Measurements from ENCODE around the gene NAT8L. TPM values are rescaled to one million over a fixed set of nuclear protein-coding genes. Genes with fewer than 3 reads are reported as not detected.

The NAT8L gene
- total and polyA plus RNA-seq, 2 of the 4 experiments (the other 2 are of a cell fraction), result 0.05 TPM; not detected in 1

DNA sequence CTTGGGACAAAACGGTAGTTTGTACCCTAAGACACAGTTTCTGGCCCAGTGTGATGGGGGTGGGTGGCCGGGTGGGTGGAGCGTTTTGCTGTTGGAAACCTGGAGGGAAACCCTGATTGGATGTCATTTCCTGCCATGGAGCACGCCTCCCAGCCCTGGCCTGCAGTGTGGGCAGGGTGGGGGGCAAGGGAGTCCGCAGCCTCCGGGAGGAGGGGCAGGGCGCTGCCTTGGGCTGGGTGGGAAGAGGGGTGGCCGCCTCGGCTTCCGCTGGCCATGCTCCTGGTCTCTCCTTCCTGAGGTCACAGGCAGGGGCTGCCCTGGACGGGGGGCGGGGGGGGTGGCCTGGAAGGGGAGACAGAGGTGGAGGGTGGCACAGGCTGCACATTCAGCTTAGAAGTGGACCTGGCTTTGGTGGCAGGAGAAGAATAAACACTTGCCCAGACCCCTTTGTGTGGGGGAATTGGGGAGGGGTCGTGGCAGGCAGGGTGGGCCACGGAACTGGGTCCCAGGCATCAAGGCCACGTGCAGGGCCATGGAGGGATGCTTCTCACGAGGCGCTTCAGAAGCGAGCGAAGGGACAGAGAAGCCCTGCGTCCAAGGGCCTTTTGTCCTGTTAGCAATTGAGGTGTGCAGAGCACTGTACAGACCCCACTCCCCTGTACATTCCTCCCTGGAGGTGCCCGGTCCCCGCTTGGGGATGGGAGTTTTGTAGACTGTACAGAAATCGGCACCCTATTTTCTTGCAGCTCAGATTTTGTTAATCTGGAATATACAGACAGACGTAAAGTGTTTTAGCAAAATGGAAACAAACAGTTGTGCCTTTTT, 6.2 kb downstream of the NAT8L start:
- H3K9ac ChIP-seq (ENCODE audit: low read depth, low read length), result no peak overlapping the region
- intact Hi-C loops (cut with micrococcal nuclease), result no loop called here
- H3K9me3 ChIP-seq (ENCODE audit: control insufficient read depth, insufficient read depth, low read length), result no peaks in the 10 kb centered on the region
- no peaks in the 10 kb centered on the region for H4K20me1 ChIP-seq (ENCODE audit: insufficient read depth, low read length)
- H3K14ac ChIP-seq (replicated peaks; ENCODE audit: low read depth, low read length), result no peak overlapping the region
- POLR2A ChIA-PET (ENCODE audit: unreplicated experiment), result no interaction called here
- H4K91ac ChIP-seq (ENCODE audit: insufficient read depth, low read depth, low read length), result no peak overlapping the region
- TF ChIP-seq POLR2A (IDR thresholded peaks at IDR 0.05; ENCODE audit: low read depth, low read length), result no peak
- TF ChIP-seq, protein P1, sequence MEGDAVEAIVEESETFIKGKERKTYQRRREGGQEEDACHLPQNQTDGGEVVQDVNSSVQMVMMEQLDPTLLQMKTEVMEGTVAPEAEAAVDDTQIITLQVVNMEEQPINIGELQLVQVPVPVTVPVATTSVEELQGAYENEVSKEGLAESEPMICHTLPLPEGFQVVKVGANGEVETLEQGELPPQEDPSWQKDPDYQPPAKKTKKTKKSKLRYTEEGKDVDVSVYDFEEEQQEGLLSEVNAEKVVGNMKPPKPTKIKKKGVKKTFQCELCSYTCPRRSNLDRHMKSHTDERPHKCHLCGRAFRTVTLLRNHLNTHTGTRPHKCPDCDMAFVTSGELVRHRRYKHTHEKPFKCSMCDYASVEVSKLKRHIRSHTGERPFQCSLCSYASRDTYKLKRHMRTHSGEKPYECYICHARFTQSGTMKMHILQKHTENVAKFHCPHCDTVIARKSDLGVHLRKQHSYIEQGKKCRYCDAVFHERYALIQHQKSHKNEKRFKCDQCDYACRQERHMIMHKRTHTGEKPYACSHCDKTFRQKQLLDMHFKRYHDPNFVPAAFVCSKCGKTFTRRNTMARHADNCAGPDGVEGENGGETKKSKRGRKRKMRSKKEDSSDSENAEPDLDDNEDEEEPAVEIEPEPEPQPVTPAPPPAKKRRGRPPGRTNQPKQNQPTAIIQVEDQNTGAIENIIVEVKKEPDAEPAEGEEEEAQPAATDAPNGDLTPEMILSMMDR (conservative IDR thresholded peaks at IDR 0.05; ENCODE audit: low read depth, low read length), result no peak
- TF ChIP-seq MXI1 (IDR thresholded peaks at IDR 0.05; ENCODE audit: borderline replicate concordance, low read depth, low read length), result no peak
- TF ChIP-seq CHD1 (IDR thresholded peaks at IDR 0.05; ENCODE audit: low read depth, low read length), result no peak
- no peak for TF ChIP-seq RAD21 (IDR thresholded peaks at IDR 0.05; ENCODE audit: low read length)
- TF ChIP-seq RFX5 (IDR thresholded peaks at IDR 0.05; ENCODE audit: low read depth, low read length), result no peak
- no peak for TF ChIP-seq BHLHE40 (IDR thresholded peaks at IDR 0.05; ENCODE audit: low read depth, low read length)
- TF ChIP-seq, protein P2, sequence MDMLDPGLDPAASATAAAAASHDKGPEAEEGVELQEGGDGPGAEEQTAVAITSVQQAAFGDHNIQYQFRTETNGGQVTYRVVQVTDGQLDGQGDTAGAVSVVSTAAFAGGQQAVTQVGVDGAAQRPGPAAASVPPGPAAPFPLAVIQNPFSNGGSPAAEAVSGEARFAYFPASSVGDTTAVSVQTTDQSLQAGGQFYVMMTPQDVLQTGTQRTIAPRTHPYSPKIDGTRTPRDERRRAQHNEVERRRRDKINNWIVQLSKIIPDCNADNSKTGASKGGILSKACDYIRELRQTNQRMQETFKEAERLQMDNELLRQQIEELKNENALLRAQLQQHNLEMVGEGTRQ (IDR thresholded peaks at IDR 0.05; ENCODE audit: low read depth, low read length), result no peak
- no peak for TF ChIP-seq SMC3 (IDR thresholded peaks at IDR 0.05; ENCODE audit: low read depth, low read length)
- H3K4me2 ChIP-seq (ENCODE audit: low read depth, low read length), result no peak overlapping the region
- no peak overlapping the region for H2BK20ac ChIP-seq (ENCODE audit: low read depth, low read length)
- no peak overlapping the region for H2AFZ ChIP-seq (replicated peaks; ENCODE audit: low read length, poor library complexity)
- ATAC-seq (ENCODE audit: low read depth), result no peak
- no peak overlapping the region for H2BK120ac ChIP-seq (ENCODE audit: low read depth, low read length)
- no peak overlapping the region for H2BK15ac ChIP-seq (ENCODE audit: low read depth, low read length)
- dilution Hi-C loops (cut with HindIII; ENCODE audit: low sequenced_read_pairs, unreplicated experiment), result no loop called here
- H2AK9ac ChIP-seq (replicated peaks; ENCODE audit: low read depth, low read length, poor library complexity), result no peak overlapping the region
- H3K23ac ChIP-seq (ENCODE audit: low read depth, low read length), result no peak overlapping the region
- DNase-seq, result no peak
- H4K5ac ChIP-seq (ENCODE audit: low read depth, low read length), result no peak overlapping the region
- no peak overlapping the region for H2BK5ac ChIP-seq (ENCODE audit: low read depth, low read length, poor library complexity, severe bottlenecking)
- no peaks in the 10 kb centered on the region for H3K4me1 ChIP-seq (ENCODE audit: control insufficient read depth, insufficient read depth, low read length)
- no peak overlapping the region for H3K4ac ChIP-seq (ENCODE audit: low read depth, low read length)
- 49% methylated on average over 7 of the region's 24 CpGs; no CpG with 5 or more reads in 1 of the 2 experiments for WGBS, 2 experiments (ENCODE audit: extremely low coverage in 2 of 2, insufficient read length in 1 of 2)
- H3K4me3 ChIP-seq (ENCODE audit: insufficient read depth, low read depth, low read length), result no peak overlapping the region
- CTCF ChIA-PET, result no interaction called here
- peaks cover 19% of the 10 kb centered on the region; the same call in 1 of the 2 replicates for H3K27me3 ChIP-seq (ENCODE audit: control insufficient read depth, insufficient read depth, low read length)
- no peak overlapping the region for H4K8ac ChIP-seq (ENCODE audit: low read depth in 2 of 2, low read length in 2 of 2)
- no peak overlapping the region for H3K18ac ChIP-seq (ENCODE audit: low read depth, low read length)
- no peak overlapping the region for H2AK5ac ChIP-seq (ENCODE audit: low read depth, low read length)
- in situ Hi-C loops (cut with MboI; ENCODE audit: low sequenced_read_pairs), result no loop called here
- H3K9me1 ChIP-seq (ENCODE audit: insufficient read depth, low read length), result peaks cover 6% of the 10 kb centered on the region; the same call in 1 of the 2 replicates
- no peak overlapping the region for H3K27ac ChIP-seq (ENCODE audit: insufficient read depth, low read length)
- H3K36me3 ChIP-seq (ENCODE audit: control insufficient read depth, insufficient read depth, low read length), result no peaks in the 10 kb centered on the region
- no peak overlapping the region for H3K56ac ChIP-seq (ENCODE audit: extremely low read depth, insufficient read depth, low read length)
- BruUV-seq (replicated peaks), result no TSS peak
- no peaks in the 10 kb centered on the region for H3K79me1 ChIP-seq (ENCODE audit: low read depth in 1 of 2, low read length in 2 of 2)
